Keratinocyte (primary cell): Measurements from ENCODE around the gene TARDBP.

ENCODE experiments used
- EZH2 ChIP-seq: IDR thresholded peaks from one replicate; pipeline ENCODE4 v1.6.1; 2012; ENCODE audit warnings: inconsistent platforms, mild to moderate bottlenecking, low read length, moderate library complexity
- TF ChIP-seq, protein P1 (sequence below), 3 experiments: IDR thresholded peaks in 1 of 3; conservative IDR thresholded peaks in 1 of 3; optimal IDR thresholded peaks in 1 of 3; 2 replicates in 2 of 3; 3 replicates in 1 of 3; pipeline versions ENCODE3 to v1.5.1; 2011; ENCODE audit warnings: low read length in 3 of 3, mild to moderate bottlenecking in 3 of 3, moderate library complexity in 2 of 3, control low read depth in 1 of 3, inconsistent platforms in 1 of 3; ENCODE audit not compliant: insufficient read depth in 2 of 3; ENCODE audit errors: extremely low read depth in 1 of 3

DNA sequence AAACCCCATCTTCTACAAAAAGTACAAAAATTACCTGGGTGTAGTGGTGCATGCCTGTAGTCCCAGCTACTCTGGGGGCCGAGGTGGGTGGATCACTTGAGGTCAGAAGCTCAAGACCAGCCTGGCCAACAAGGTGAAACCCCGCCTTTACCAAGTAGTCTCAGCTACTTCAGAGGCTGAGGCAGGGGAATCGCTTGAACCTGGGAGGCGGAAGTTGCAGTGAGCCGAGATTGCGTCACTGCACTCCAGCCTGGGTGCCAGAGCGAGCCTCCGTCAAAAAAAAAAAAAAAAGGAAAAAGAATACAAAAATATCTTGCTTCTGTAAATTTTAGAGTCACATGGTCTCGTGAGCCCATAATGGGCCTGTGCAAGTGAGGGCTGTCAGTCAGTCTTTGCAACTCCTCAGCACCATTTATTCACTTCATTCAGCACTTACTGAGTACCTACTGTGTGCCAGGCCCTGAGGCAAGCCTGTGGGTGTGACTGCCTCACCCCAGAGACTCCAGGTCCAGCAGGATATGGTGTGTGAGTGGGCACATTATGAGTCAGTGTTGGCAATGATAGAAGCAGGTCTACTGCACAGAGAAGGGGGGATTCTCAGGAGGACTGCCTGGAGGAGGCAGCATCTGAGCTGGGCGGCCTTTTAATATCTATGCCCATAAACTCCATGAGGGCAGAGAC lies 46.8 kb upstream of the TARDBP start:
- TF ChIP-seq, protein P1, sequence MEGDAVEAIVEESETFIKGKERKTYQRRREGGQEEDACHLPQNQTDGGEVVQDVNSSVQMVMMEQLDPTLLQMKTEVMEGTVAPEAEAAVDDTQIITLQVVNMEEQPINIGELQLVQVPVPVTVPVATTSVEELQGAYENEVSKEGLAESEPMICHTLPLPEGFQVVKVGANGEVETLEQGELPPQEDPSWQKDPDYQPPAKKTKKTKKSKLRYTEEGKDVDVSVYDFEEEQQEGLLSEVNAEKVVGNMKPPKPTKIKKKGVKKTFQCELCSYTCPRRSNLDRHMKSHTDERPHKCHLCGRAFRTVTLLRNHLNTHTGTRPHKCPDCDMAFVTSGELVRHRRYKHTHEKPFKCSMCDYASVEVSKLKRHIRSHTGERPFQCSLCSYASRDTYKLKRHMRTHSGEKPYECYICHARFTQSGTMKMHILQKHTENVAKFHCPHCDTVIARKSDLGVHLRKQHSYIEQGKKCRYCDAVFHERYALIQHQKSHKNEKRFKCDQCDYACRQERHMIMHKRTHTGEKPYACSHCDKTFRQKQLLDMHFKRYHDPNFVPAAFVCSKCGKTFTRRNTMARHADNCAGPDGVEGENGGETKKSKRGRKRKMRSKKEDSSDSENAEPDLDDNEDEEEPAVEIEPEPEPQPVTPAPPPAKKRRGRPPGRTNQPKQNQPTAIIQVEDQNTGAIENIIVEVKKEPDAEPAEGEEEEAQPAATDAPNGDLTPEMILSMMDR (optimal IDR thresholded peaks at IDR 0.05 in 1 of 3, IDR thresholded peaks at IDR 0.05 in 1 of 3, conservative IDR thresholded peaks at IDR 0.05 in 1 of 3; ENCODE audit: extremely low read depth in 1 of 3, insufficient read depth in 2 of 3, low read length in 3 of 3): no peak
- no peak for TF ChIP-seq EZH2
